Measurements from ENCODE around the gene TREML4.

TREML4 gene

GRCh38 chr6:41200901-41201763 is 27.0 kb upstream of the TREML4 start, which contains the start of gene TREML2:
Gene TREML2 (minus strand): TSS chr6:41201149. CDS start chr6:41201008, 141 bp downstream.
- in situ Hi-C loops (cut with HindIII; ENCODE audit: low pct_ligation_motif_present, low pct_unique_long_range_greater_than_20kb, low sequenced_read_pairs) = no loop called here
- no peak for DNase-seq

- in situ Hi-C loops (cut with HindIII; ENCODE audit: low pct_ligation_motif_present, low pct_unique_long_range_greater_than_20kb, low sequenced_read_pairs) = no loop called here
- no peak for DNase-seq
Measured at GRCh38 chr6:41201764-41202173, 26.4 kb upstream of the TREML4 start.

- no peak for DNase-seq
- in situ Hi-C loops (cut with HindIII; ENCODE audit: low pct_ligation_motif_present, low pct_unique_long_range_greater_than_20kb, low sequenced_read_pairs) = no loop called here
Measured at GRCh38 chr6:41204156-41204555, 24.0 kb upstream of the TREML4 start.

- DNase-seq = no peak
- in situ Hi-C loops (cut with HindIII; ENCODE audit: low pct_ligation_motif_present, low pct_unique_long_range_greater_than_20kb, low sequenced_read_pairs) = no loop called here
Measured at GRCh38 chr6:41208439-41209106, 19.6 kb upstream of the TREML4 start.

- DNase-seq = no peak
- in situ Hi-C loops (cut with HindIII; ENCODE audit: low pct_ligation_motif_present, low pct_unique_long_range_greater_than_20kb, low sequenced_read_pairs) = no loop called here
Measured at GRCh38 chr6:41209547-41210320, 18.4 kb upstream of the TREML4 start.

GRCh38 chr6:41214559-41215238 is 13.4 kb upstream of the TREML4 start:
- DNase-seq = no peak
- in situ Hi-C loops (cut with HindIII; ENCODE audit: low pct_ligation_motif_present, low pct_unique_long_range_greater_than_20kb, low sequenced_read_pairs) = no loop called here

GRCh38 chr6:41215777-41216176 is 12.4 kb upstream of the TREML4 start:
- no peak for DNase-seq
- in situ Hi-C loops (cut with HindIII; ENCODE audit: low pct_ligation_motif_present, low pct_unique_long_range_greater_than_20kb, low sequenced_read_pairs) = no loop called here

- DNase-seq = no peak
- in situ Hi-C loops (cut with HindIII; ENCODE audit: low pct_ligation_motif_present, low pct_unique_long_range_greater_than_20kb, low sequenced_read_pairs) = no loop called here
Measured at GRCh38 chr6:41216616-41217015, 11.5 kb upstream of the TREML4 start.

- in situ Hi-C loops (cut with HindIII; ENCODE audit: low pct_ligation_motif_present, low pct_unique_long_range_greater_than_20kb, low sequenced_read_pairs) = no loop called here
Measured at GRCh38 chr6:41222045-41222444, 6.1 kb upstream of the TREML4 start.

GRCh38 chr6:41222513-41222912 is 5.6 kb upstream of the TREML4 start:
- in situ Hi-C loops (cut with HindIII; ENCODE audit: low pct_ligation_motif_present, low pct_unique_long_range_greater_than_20kb, low sequenced_read_pairs) = no loop called here
- DNase-seq = no peak

More at GRCh38 chr6:41222045-41222444, 6.1 kb upstream of the TREML4 start:
- no peak for DNase-seq

GRCh38 chr6:41224800-41225199 is 3.3 kb upstream of the TREML4 start:
- in situ Hi-C loops (cut with HindIII; ENCODE audit: low pct_ligation_motif_present, low pct_unique_long_range_greater_than_20kb, low sequenced_read_pairs) = no loop called here
- no peak for DNase-seq

- no peak for DNase-seq
- in situ Hi-C loops (cut with HindIII; ENCODE audit: low pct_ligation_motif_present, low pct_unique_long_range_greater_than_20kb, low sequenced_read_pairs) = no loop called here
Measured at GRCh38 chr6:41226752-41227151, 1.4 kb upstream of the TREML4 start.

GRCh38 chr6:41228616-41229015 is 467 bp downstream of the TREML4 start:
- no peak for DNase-seq
- in situ Hi-C loops (cut with HindIII; ENCODE audit: low pct_ligation_motif_present, low pct_unique_long_range_greater_than_20kb, low sequenced_read_pairs) = no loop called here

- in situ Hi-C loops (cut with HindIII; ENCODE audit: low pct_ligation_motif_present, low pct_unique_long_range_greater_than_20kb, low sequenced_read_pairs) = no loop called here
- no peak for DNase-seq
Measured at GRCh38 chr6:41229721-41230120, 1.6 kb downstream of the TREML4 start.

GRCh38 chr6:41231246-41231645 is 3.1 kb downstream of the TREML4 start:
- in situ Hi-C loops (cut with HindIII; ENCODE audit: low pct_ligation_motif_present, low pct_unique_long_range_greater_than_20kb, low sequenced_read_pairs) = no loop called here
- DNase-seq = no peak

- in situ Hi-C loops (cut with HindIII; ENCODE audit: low pct_ligation_motif_present, low pct_unique_long_range_greater_than_20kb, low sequenced_read_pairs) = no loop called here
- no peak for DNase-seq
Measured at GRCh38 chr6:41232667-41233066, 4.5 kb downstream of the TREML4 start.

GRCh38 chr6:41236276-41236675 is 8.1 kb downstream of the TREML4 start:
- in situ Hi-C loops (cut with HindIII; ENCODE audit: low pct_ligation_motif_present, low pct_unique_long_range_greater_than_20kb, low sequenced_read_pairs) = no loop called here
- DNase-seq = no peak

GRCh38 chr6:41237128-41237527 is 9.0 kb downstream of the TREML4 start:
- DNase-seq = no peak
- in situ Hi-C loops (cut with HindIII; ENCODE audit: low pct_ligation_motif_present, low pct_unique_long_range_greater_than_20kb, low sequenced_read_pairs) = no loop called here
